H1 (cell line): ENCODE measurements around the gene NAA25. TPM values are rescaled to one million over a fixed set of nuclear protein-coding genes. Genes with fewer than 3 reads are reported as not detected.

Source experiments
- CTCF ChIA-PET: fragments of 300-600 bp; sonication (Branson Sonifier 250); formaldehyde crosslinking; loops from one replicate; lab custom pipeline; 2021; ENCODE audit not compliant: partially characterized antibody; lab: Charles Lee
- POLR2A ChIA-PET: fragments of 300-600 bp; sonication (Branson Sonifier 250); formaldehyde crosslinking; loops from one replicate; lab custom pipeline; 2021; ENCODE audit warnings: inconsistent platforms; ENCODE audit not compliant: partially characterized antibody; lab: Charles Lee
- DNase-seq, 2 experiments: peaks; one replicate each; pipeline versions ENCODE4 v3.0.0 to v3.0.0-alpha.2; 2010 to 2022; ENCODE audit warnings: low spot score in 2 of 2, low read depth in 1 of 2, mixed read lengths in 1 of 2
- FAIRE-seq: peaks from 2 replicates; lab custom pipeline; 2011; peaks lifted over from hg19 to GRCh38; lab: Jason Lieb, UNC
- H2AFZ ChIP-seq: 2 replicates; pipeline ENCODE4 v1.8.1; 2012; ENCODE audit warnings: low read length, inconsistent platforms
- H2AK5ac ChIP-seq: 2 replicates; pipeline ENCODE4 v1.6.1; 2013; ENCODE audit warnings: low read depth, low read length
- H2BK120ac ChIP-seq: replicated peaks from 2 replicates; pipeline ENCODE3; 2013; ENCODE audit warnings: low read depth, low read length, inconsistent platforms
- H2BK12ac ChIP-seq: 2 replicates; pipeline ENCODE4 v1.6.1; 2013; ENCODE audit warnings: low read depth, low read length
- H2BK15ac ChIP-seq: 2 replicates; pipeline ENCODE4 v1.6.1; 2013; ENCODE audit warnings: low read length
- H2BK20ac ChIP-seq: 2 replicates; pipeline ENCODE4 v1.6.1; 2013; ENCODE audit warnings: low read length
- H2BK5ac ChIP-seq: 2 replicates; pipeline ENCODE4 v1.6.1; 2013; ENCODE audit warnings: low read depth, low read length
- H3K14ac ChIP-seq: 2 replicates; pipeline ENCODE4 v1.6.1; 2013; ENCODE audit warnings: inconsistent platforms; ENCODE audit not compliant: insufficient read length
- H3K18ac ChIP-seq: 2 replicates; pipeline ENCODE4 v1.6.1; 2013; ENCODE audit warnings: low read length; ENCODE audit errors: extremely low read depth
- H3K23ac ChIP-seq: 2 replicates; pipeline ENCODE4 v1.6.1; 2013; ENCODE audit warnings: inconsistent platforms; ENCODE audit not compliant: insufficient read length
- H3K23me2 ChIP-seq: 2 replicates; pipeline ENCODE4 v1.6.1; 2013; ENCODE audit warnings: low read depth, low read length
- H3K27ac ChIP-seq: 2 replicates; pipeline ENCODE4 v1.6.1; 2011; ENCODE audit warnings: low read depth, low read length, inconsistent platforms
- H3K27me3 ChIP-seq, 4 experiments: replicated peaks in 1 of 4; 1 replicate in 1 of 4; 2 replicates in 3 of 4; pipeline versions ENCODE4 v1.6.1 to v1.8.1; 2011 to 2013; ENCODE audit warnings: low read length in 3 of 4, mild to moderate bottlenecking in 3 of 4, inconsistent platforms in 2 of 4, mixed read lengths in 2 of 4, moderate library complexity in 1 of 4; ENCODE audit not compliant: control insufficient read depth in 3 of 4, insufficient read depth in 3 of 4; ENCODE audit errors: extremely low read depth in 1 of 4
- H3K36me3 ChIP-seq, 4 experiments: 2 replicates each; pipeline versions ENCODE4 v1.6.1 to v1.8.1; 2011 to 2013; ENCODE audit warnings: mild to moderate bottlenecking in 4 of 4, low read length in 3 of 4, moderate library complexity in 2 of 4, control low read depth in 1 of 4, inconsistent platforms in 1 of 4; ENCODE audit not compliant: insufficient read depth in 4 of 4, control insufficient read depth in 2 of 4
- H3K4ac ChIP-seq: replicated peaks from 2 replicates; pipeline ENCODE3; 2013; ENCODE audit warnings: low read length, low read depth, mixed read lengths, inconsistent platforms; ENCODE audit not compliant: insufficient read length
- H3K4me1 ChIP-seq, 4 experiments: replicated peaks in 1 of 4; 1 replicate in 1 of 4; 2 replicates in 3 of 4; pipeline versions ENCODE4 v1.6.1 to v1.8.1; 2011 to 2013; ENCODE audit warnings: low read length in 3 of 4, inconsistent platforms in 2 of 4, mixed read lengths in 1 of 4; ENCODE audit not compliant: insufficient read depth in 4 of 4, control insufficient read depth in 3 of 4
- H3K4me2 ChIP-seq, 2 experiments: 2 replicates each; pipeline versions ENCODE4 v1.6.1 to v1.8.1; 2011 to 2013; ENCODE audit warnings: low read depth in 2 of 2, low read length in 2 of 2, control low read depth in 1 of 2, inconsistent platforms in 1 of 2, mild to moderate bottlenecking in 1 of 2; ENCODE audit not compliant: insufficient read depth in 1 of 2
- H3K4me3 ChIP-seq, 4 experiments: fragments of 200-600, 300-600 bp in 1 of 4; sonication (generic), shearing (Covaris generic), sonication (Bioruptor Twin) in 1 of 4; 2 replicates each; pipeline versions ENCODE4 v1.5.1 to v1.8.1; 2011 to 2016; ENCODE audit warnings: low read length in 4 of 4, low read depth in 3 of 4, control low read depth in 2 of 4, inconsistent platforms in 2 of 4, mild to moderate bottlenecking in 2 of 4, mixed read lengths in 1 of 4, moderate library complexity in 1 of 4; ENCODE audit not compliant: insufficient read depth in 2 of 4; ENCODE audit errors: extremely low read depth in 1 of 4
- H3K56ac ChIP-seq: replicated peaks from 2 replicates; pipeline ENCODE3; 2013; ENCODE audit warnings: low read depth, mild to moderate bottlenecking, mixed read lengths, low read length, inconsistent platforms; ENCODE audit not compliant: insufficient read length
- H3K79me1 ChIP-seq: 2 replicates; pipeline ENCODE4 v1.6.1; 2013; ENCODE audit warnings: low read depth, low read length, control low read depth
- H3K79me2 ChIP-seq, 2 experiments: 2 replicates each; pipeline versions ENCODE4 v1.6.1 to v1.8.1; 2012 to 2013; ENCODE audit warnings: low read length in 2 of 2, mild to moderate bottlenecking in 2 of 2, inconsistent platforms in 1 of 2; ENCODE audit not compliant: insufficient read depth in 2 of 2, control insufficient read depth in 1 of 2
- H3K9ac ChIP-seq, 4 experiments: replicated peaks in 1 of 4; 1 replicate in 1 of 4; 2 replicates in 3 of 4; pipeline versions ENCODE4 v1.6.1 to v1.8.1; 2011 to 2013; ENCODE audit warnings: low read depth in 3 of 4, low read length in 3 of 4, control low read depth in 2 of 4, mild to moderate bottlenecking in 2 of 4, moderate library complexity in 2 of 4, inconsistent platforms in 1 of 4; ENCODE audit errors: extremely low read depth in 1 of 4
- H3K9me3 ChIP-seq, 2 experiments: 2 replicates each; pipeline versions ENCODE4 v1.6.1 to v1.8.1; 2012 to 2013; ENCODE audit warnings: mild to moderate bottlenecking in 2 of 2, moderate library complexity in 2 of 2, control low read depth in 1 of 2, inconsistent platforms in 1 of 2, low read depth in 1 of 2, low read length in 1 of 2, mixed read lengths in 1 of 2; ENCODE audit not compliant: insufficient read depth in 2 of 2
- H4K20me1 ChIP-seq, 2 experiments: replicated peaks in 1 of 2; 2 replicates each; pipeline versions ENCODE3 to v1.8.1; 2011 to 2013; ENCODE audit warnings: inconsistent platforms in 2 of 2, low read length in 2 of 2, mild to moderate bottlenecking in 1 of 2; ENCODE audit not compliant: insufficient read depth in 2 of 2, control insufficient read depth in 1 of 2
- H4K5ac ChIP-seq: 2 replicates; pipeline ENCODE4 v1.6.1; 2013; ENCODE audit warnings: low read length, low read depth, mixed read lengths, inconsistent platforms; ENCODE audit not compliant: insufficient read length
- H4K8ac ChIP-seq: 2 replicates; pipeline ENCODE4 v1.8.0; 2013; ENCODE audit warnings: mild to moderate bottlenecking, moderate library complexity, low read length, inconsistent platforms; ENCODE audit not compliant: insufficient read depth; ENCODE audit errors: extremely low read depth
- H4K91ac ChIP-seq: replicated peaks from 2 replicates; pipeline ENCODE3; 2013; ENCODE audit warnings: low read length, mixed read lengths, inconsistent platforms; ENCODE audit not compliant: insufficient read length
- EGR1 ChIP-seq: IDR thresholded peaks from 2 replicates; pipeline ENCODE4 v1.6.1; 2011; ENCODE audit warnings: low read depth, low read length, borderline replicate concordance
- TAF7 ChIP-seq: optimal IDR thresholded peaks from 2 replicates; pipeline ENCODE3; 2011; ENCODE audit warnings: low read depth, mild to moderate bottlenecking, inconsistent platforms, low read length, moderate library complexity, borderline replicate concordance
- WGBS, 2 experiments: shearing (Covaris generic) in 1 of 2; methylation state at CpG; one replicate each; pipeline versions ENCODE4 v1.1.6 to v1.1.7; 2013 to 2015; ENCODE audit warnings: low lambda C conversion rate in 2 of 2, mixed read lengths in 2 of 2, inconsistent platforms in 1 of 2, low coverage in 1 of 2, missing lambda C conversion rate in 1 of 2; ENCODE audit not compliant: insufficient replicate concordance in 2 of 2, insufficient coverage in 1 of 2, insufficient read length in 1 of 2; ENCODE audit errors: extremely low coverage in 1 of 2, missing lambda C conversion rate in 1 of 2; 5-methylcytosine and 5-hydroxymethylcytosine counted together
- polyA plus RNA-seq, 7 experiments: library from polyadenylated mRNA; depleted of rRNA in 3 of 7; stranded (reverse) in 5 of 7; unstranded in 2 of 7; fragments of >200 nt in 5 of 7; fragments of 200-250 nt in 2 of 7; gene quantifications; 1 replicate in 5 of 7; 2 replicates in 1 of 7; 4 replicates in 1 of 7; pipeline versions ENCODE4 v1.2.1 to v1.2.3, GENCODE V29; 2011 to 2013; ENCODE audit warnings: missing spikeins in 2 of 7, mixed read lengths in 2 of 7
- total RNA-seq: library from RNA; stranded (reverse); fragmentation: NEBNext Ultra II Directional; extraction: Animal tissue kit (Norgen Biotek cat#: 25700); gene quantifications from 2 replicates; pipeline ENCODE4 v1.2.1, GENCODE V29; 2021

Gene NAA25
- total and polyA plus RNA-seq, 2 of the 8 experiments (the other 6 are each of a cell fraction or from before 2014, with no cell fraction given) = 10.8 to 60.3 TPM

- Histone ChIP-seq H3K36me3 (peaks cover 0 to 23% (median 16%) of the 10 kb centered on the region in 4 experiments; a peak in 6 of 8 replicates), H3K14ac (no peak overlapping the region), H3K27me3 (no peaks in the 10 kb centered on the region), H3K4me3 (no peak overlapping the region), H2BK12ac (no peak overlapping the region), H3K4me2 (no peak overlapping the region), H3K27ac (no peak overlapping the region), H3K56ac (no peak overlapping the region), H3K4ac (no peak overlapping the region), H3K23ac (no peak overlapping the region), H3K18ac (no peak overlapping the region), H4K91ac (no peak overlapping the region), H3K79me2 (no peaks in the 10 kb centered on the region), H2BK5ac (no peak overlapping the region), H2BK120ac (no peak overlapping the region), H3K9me3 (no peaks in the 10 kb centered on the region), H2AK5ac (no peak overlapping the region), H3K23me2 (no peaks in the 10 kb centered on the region; the same call in 1 of the 2 replicates), H3K9ac (no peak overlapping the region), H4K8ac (no peak overlapping the region), H3K4me1 (no peaks in the 10 kb centered on the region), H4K5ac (no peak overlapping the region), H2BK20ac (no peak overlapping the region), H2AFZ (no peak overlapping the region), H4K20me1 (peaks cover 0 to 2% of the 10 kb centered on the region in 2 experiments), H2BK15ac (no peak overlapping the region), H3K79me1 (no peaks in the 10 kb centered on the region)
- CTCF ChIA-PET = no interaction called here
- TF ChIP-seq EGR1 (no peak), TAF7 (no peak)
- 92% methylated on average over 3 of the region's 3 CpGs; no CpG with 5 or more reads in 1 of the 2 experiments for WGBS, 2 experiments
- DNase-seq (no peak), FAIRE-seq (no peak)
- POLR2A ChIA-PET = interaction anchor here (0.6 to 1.2 kb wide), 2 partner anchors 9 to 268 kb away, joined by 4 read pairs; partner anchors contain the start of gene TRAFD1
These were observed 26.1 kb upstream of the NAA25 start for GRCh38 chr12:112134731-112135130.
